Parathyroid adenoma (tissue), 2 donors: ENCODE results near the gene PTCD1.

Experiments used
- H2AFZ ChIP-seq: fragments of 300-600 bp; sonication (generic); one replicate; pipeline ENCODE4 v1.7.0; 2017; ENCODE audit warnings: antibody characterized with exemption, mild to moderate bottlenecking
- H3K27ac ChIP-seq: fragments of 300-600 bp; sonication (generic); one replicate; pipeline ENCODE4 v1.7.0; 2017
- H3K27me3 ChIP-seq: fragments of 300-600 bp; sonication (generic); one replicate; pipeline ENCODE4 v1.7.0; 2017; ENCODE audit warnings: low read length; ENCODE audit not compliant: control insufficient read depth, insufficient read depth
- H3K36me3 ChIP-seq: fragments of 300-600 bp; sonication (generic); one replicate; pipeline ENCODE4 v1.7.0; 2017; ENCODE audit warnings: low read length; ENCODE audit not compliant: control insufficient read depth, insufficient read depth
- H3K4me1 ChIP-seq: fragments of 300-600 bp; sonication (generic); one replicate; pipeline ENCODE4 v1.7.0; 2017; ENCODE audit warnings: control low read depth
- H3K4me2 ChIP-seq: fragments of 300-600 bp; sonication (generic); one replicate; pipeline ENCODE4 v1.7.0; 2017; ENCODE audit warnings: low read length
- H3K4me3 ChIP-seq: fragments of 300-600 bp; sonication (generic); one replicate; pipeline ENCODE4 v1.7.0; 2017; ENCODE audit warnings: low read depth, low read length
- H3K79me2 ChIP-seq: fragments of 300-600 bp; sonication (generic); one replicate; pipeline ENCODE4 v1.7.0; 2017; ENCODE audit warnings: control low read depth
- H3K9ac ChIP-seq: fragments of 300-600 bp; sonication (generic); one replicate; pipeline ENCODE4 v1.7.0; 2017; ENCODE audit warnings: mild to moderate bottlenecking
- H3K9me3 ChIP-seq: fragments of 300-600 bp; sonication (generic); one replicate; pipeline ENCODE4 v1.7.0; 2017; ENCODE audit warnings: low read length; ENCODE audit not compliant: control insufficient read depth
- TF ChIP-seq, protein P1 (sequence below): fragments of 300-600 bp; sonication (generic); IDR thresholded peaks from one replicate; pipeline ENCODE4 v1.7.0; 2017; ENCODE audit warnings: antibody characterized with exemption, mild to moderate bottlenecking
- donor health status: primary hyperparathyroidism.

The PTCD1 gene

DNA sequence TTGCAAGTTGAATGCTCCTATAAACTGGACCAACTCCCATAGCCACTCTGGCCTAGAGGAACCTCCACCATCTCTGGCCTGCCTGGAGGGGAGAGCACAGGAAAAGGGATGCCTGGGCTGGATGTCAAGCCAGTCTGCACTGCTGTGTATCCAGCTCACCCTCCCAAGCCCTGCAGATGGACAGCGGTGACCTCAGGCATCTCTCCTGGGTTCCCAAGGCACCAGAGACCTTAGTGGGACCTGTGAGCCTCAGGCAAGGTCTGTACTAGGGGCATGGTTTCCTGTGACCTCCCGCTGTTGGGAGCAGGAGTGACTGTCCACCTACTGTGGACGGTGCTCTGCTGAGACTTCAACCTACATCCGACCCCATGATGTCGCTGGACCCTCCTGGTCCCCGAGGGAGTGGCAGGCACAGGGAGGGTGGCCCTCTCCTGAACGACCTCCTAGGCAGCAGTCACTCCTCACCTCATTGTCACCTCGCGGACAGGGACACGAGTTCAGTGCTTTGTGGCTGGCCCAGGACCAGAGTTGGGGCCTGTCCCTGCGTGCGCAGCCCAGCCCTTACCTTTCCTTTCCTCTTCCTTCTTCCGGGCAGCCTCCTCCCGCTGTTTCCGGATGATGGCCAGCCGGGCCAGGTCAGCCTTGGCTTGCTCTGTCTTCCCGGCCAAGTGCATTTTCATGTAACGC is 41.2 kb downstream of the PTCD1 start:
- Histone ChIP-seq H3K36me3 (no peaks in the 10 kb centered on the region), H3K4me2 (no peak overlapping the region), H3K9ac (no peak overlapping the region), H3K4me1 (peaks cover 2% of the 10 kb centered on the region), H3K27ac (no peak overlapping the region), H3K79me2 (no peaks in the 10 kb centered on the region), H3K27me3 (no peaks in the 10 kb centered on the region), H2AFZ (no peak overlapping the region), H3K9me3 (no peaks in the 10 kb centered on the region), H3K4me3 (no peak overlapping the region)
- TF ChIP-seq, protein P1, sequence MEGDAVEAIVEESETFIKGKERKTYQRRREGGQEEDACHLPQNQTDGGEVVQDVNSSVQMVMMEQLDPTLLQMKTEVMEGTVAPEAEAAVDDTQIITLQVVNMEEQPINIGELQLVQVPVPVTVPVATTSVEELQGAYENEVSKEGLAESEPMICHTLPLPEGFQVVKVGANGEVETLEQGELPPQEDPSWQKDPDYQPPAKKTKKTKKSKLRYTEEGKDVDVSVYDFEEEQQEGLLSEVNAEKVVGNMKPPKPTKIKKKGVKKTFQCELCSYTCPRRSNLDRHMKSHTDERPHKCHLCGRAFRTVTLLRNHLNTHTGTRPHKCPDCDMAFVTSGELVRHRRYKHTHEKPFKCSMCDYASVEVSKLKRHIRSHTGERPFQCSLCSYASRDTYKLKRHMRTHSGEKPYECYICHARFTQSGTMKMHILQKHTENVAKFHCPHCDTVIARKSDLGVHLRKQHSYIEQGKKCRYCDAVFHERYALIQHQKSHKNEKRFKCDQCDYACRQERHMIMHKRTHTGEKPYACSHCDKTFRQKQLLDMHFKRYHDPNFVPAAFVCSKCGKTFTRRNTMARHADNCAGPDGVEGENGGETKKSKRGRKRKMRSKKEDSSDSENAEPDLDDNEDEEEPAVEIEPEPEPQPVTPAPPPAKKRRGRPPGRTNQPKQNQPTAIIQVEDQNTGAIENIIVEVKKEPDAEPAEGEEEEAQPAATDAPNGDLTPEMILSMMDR: no peak

DNA sequence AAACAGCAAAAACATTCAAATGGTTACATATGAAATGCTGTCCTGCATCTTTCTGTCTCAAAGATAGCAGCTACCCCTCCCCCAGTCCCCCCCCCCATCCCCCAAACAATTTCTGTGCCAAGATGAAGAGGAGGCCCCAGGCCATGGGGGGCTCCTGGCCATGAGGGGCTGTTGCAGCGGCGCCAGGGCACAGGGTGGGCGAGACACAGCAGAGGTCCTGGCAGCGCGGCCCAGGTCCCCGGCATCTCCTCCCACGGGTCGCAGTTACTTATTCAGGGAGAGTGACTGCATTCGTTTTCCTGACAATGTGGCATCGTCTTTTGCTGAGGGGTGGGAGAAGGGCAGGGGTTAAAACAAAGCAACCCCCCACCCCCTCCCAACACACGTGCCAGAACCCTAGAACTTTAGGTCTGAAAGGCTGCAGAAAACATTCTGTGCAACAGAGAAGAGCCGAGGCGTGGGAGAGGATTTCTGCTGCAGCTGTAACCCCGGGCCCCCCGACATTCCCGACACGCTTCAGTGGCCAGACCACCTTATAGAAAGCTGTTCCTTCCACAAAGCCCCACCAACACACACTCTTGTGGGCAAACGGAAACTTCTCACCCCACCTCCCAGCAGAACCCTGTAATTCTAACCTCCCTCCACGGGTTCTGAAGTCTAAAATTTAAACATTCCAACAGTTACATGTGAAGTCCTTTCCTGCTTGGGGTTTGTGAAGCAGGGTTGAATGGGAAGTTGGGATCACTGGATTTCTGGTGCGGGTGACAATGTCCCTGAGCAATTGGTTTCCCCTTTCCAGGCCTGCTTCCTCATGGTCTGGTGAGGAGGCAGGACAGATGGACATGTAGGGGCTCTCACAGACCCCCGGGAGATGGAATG is 41.9 kb downstream of the PTCD1 start:
- Histone ChIP-seq H3K9ac (no peak overlapping the region), H3K4me3 (no peak overlapping the region), H3K27ac (no peak overlapping the region), H2AFZ (no peak overlapping the region), H3K36me3 (no peaks in the 10 kb centered on the region), H3K4me1 (peaks cover 5% of the 10 kb centered on the region), H3K79me2 (no peaks in the 10 kb centered on the region), H3K4me2 (no peak overlapping the region), H3K27me3 (no peaks in the 10 kb centered on the region), H3K9me3 (no peaks in the 10 kb centered on the region)
- TF ChIP-seq, protein P1: no peak

DNA sequence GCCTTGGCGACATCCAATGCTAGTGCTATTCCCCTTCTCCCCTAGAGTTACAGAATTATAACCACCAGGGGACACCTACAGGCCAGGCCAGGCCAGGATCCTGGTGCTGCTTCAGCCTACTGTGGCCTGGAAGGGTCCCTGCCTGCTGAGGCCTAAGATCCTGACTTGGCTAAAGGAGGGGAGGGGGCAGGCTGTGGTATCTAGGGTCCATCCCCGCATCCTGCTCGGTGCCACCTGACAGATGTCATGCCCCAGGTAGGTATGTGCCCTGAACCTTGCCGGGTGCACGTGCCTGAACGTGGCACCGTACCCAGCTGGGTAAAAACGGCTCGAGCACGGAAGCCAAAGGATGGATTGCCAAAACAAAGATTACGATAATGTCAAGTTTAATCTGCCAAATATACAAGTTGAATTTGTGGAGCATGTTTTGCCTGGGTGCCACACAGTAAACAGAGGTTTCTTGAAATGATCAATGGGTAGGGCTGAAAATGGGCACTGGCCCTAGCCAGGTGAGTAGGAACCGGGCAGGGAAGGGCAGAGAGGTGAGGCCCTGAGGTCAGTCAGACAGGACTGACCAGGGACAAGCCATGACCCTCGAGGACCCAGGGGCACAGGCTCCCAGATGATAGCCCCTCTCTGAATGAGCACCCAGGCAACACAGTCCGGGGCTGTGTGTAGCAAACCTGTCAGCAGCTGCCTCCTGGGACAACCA is 42.8 kb downstream of the PTCD1 start:
- Histone ChIP-seq H3K4me1 (peaks cover 5% of the 10 kb centered on the region), H3K36me3 (no peaks in the 10 kb centered on the region), H3K4me2 (no peak overlapping the region), H3K9ac (no peak overlapping the region), H3K79me2 (no peaks in the 10 kb centered on the region), H3K9me3 (no peaks in the 10 kb centered on the region), H2AFZ (no peak overlapping the region), H3K4me3 (no peak overlapping the region), H3K27me3 (no peaks in the 10 kb centered on the region), H3K27ac (no peak overlapping the region)
- TF ChIP-seq, protein P1: no peak

DNA sequence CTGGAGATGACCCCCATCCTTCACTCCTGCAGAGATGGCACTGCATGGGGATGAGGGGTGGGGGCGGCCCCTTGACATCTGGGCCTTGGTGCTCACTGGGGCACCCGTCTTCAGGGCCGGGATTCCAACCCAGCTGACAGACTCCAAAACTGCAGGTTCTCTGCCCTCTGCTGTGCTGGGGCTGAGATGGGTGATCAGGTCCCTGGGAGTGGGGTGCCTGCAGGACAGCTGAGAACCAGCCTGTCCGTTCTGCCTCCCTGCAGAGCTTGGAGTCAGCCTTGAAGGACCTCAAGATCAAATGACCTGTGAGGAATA is 44.5 kb downstream of the PTCD1 start:
- Histone ChIP-seq H3K9ac (no peak overlapping the region), H3K79me2 (no peaks in the 10 kb centered on the region), H3K27ac (no peak overlapping the region), H3K36me3 (no peaks in the 10 kb centered on the region), H3K4me2 (no peak overlapping the region), H3K4me3 (no peak overlapping the region), H3K27me3 (no peaks in the 10 kb centered on the region), H3K9me3 (no peaks in the 10 kb centered on the region), H3K4me1 (peaks cover 5% of the 10 kb centered on the region), H2AFZ (no peak overlapping the region)
- TF ChIP-seq, protein P1: no peak
